PC-3 (cell line): Measurements from ENCODE around the gene SLC6A20. TPM values are rescaled to one million over a fixed set of nuclear protein-coding genes. Genes with fewer than 3 reads are reported as not detected.

Experiments used
- ATAC-seq: fragments of 200-7000 bp; cut with Tn5 transposase; 2 replicates; pipeline ENCODE4 v1.9.1; 2020; ENCODE audit warnings: mild to moderate bottlenecking, moderate library complexity
- BruUV-seq: library from RNA; stranded (reverse); fragments of 400-500 nt; replicated peaks from 2 replicates; lab custom pipeline; 2021; lab: Mats Ljungman, UMichigan
- CTCF ChIA-PET: fragments of 300-600 bp; sonication (Branson Sonifier 250); formaldehyde crosslinking; loops from one replicate; lab custom pipeline; 2022; ENCODE audit warnings: antibody characterized with exemption; lab: Charles Lee
- POLR2A ChIA-PET: fragments of 300-600 bp; sonication (Branson Sonifier 250); formaldehyde crosslinking; loops from one replicate; lab custom pipeline; 2022; ENCODE audit warnings: antibody characterized with exemption; ENCODE audit not compliant: unreplicated experiment; lab: Charles Lee
- DNase-seq: peaks from one replicate; pipeline ENCODE4 v3.0.0-alpha.2; 2015
- H2AFZ ChIP-seq: fragments of 300-600 bp; sonication (generic); 2 replicates; pipeline ENCODE4 v1.6.0; 2016; ENCODE audit warnings: antibody characterized with exemption, low read length
- H3F3A ChIP-seq: fragments of 300-600 bp; sonication (generic); one replicate; pipeline ENCODE4 v1.6.0; 2017; ENCODE audit warnings: antibody characterized with exemption, low read length, control low read depth, mild to moderate bottlenecking; ENCODE audit not compliant: unreplicated experiment
- H3K27ac ChIP-seq: fragments of 300-600 bp; sonication (generic); 2 replicates; pipeline ENCODE4 v1.5.1; 2016; ENCODE audit warnings: mild to moderate bottlenecking, low read length
- H3K27me3 ChIP-seq: fragments of 300-600 bp; sonication (generic); 2 replicates; pipeline ENCODE4 v1.6.1; 2016; ENCODE audit warnings: low read length, mixed read lengths
- H3K36me3 ChIP-seq: fragments of 300-600 bp; sonication (generic); 2 replicates; pipeline ENCODE4 v1.6.1; 2016; ENCODE audit warnings: low read depth, mixed run types, low read length, mixed read lengths
- H3K4me1 ChIP-seq: fragments of 300-600 bp; sonication (generic); 2 replicates; pipeline ENCODE4 v1.5.1; 2016; ENCODE audit warnings: low read length; ENCODE audit not compliant: insufficient read depth
- H3K4me2 ChIP-seq: fragments of 300-600 bp; sonication (generic); 2 replicates; pipeline ENCODE4 v1.6.0; 2016; ENCODE audit warnings: low read length
- H3K4me3 ChIP-seq: fragments of 300-600 bp; sonication (generic); 2 replicates; pipeline ENCODE4 v1.5.1; 2016; ENCODE audit warnings: mild to moderate bottlenecking, low read length, mixed read lengths
- H3K79me2 ChIP-seq: fragments of 300-600 bp; sonication (generic); 2 replicates; pipeline ENCODE4 v1.6.1; 2017; ENCODE audit warnings: low read length, mixed read lengths
- H3K9ac ChIP-seq: fragments of 300-600 bp; sonication (generic); 2 replicates; pipeline ENCODE4 v1.6.0; 2016; ENCODE audit warnings: mild to moderate bottlenecking, low read length
- H3K9me2 ChIP-seq: fragments of 300-600 bp; sonication (generic); replicated peaks from 2 replicates; pipeline ENCODE4 v1.6.1; 2016; ENCODE audit warnings: mixed run types, low read length, mixed read lengths
- H3K9me3 ChIP-seq: fragments of 300-600 bp; sonication (generic); 2 replicates; pipeline ENCODE4 v1.6.1; 2016; ENCODE audit warnings: low read length, mixed read lengths
- H4K20me1 ChIP-seq: fragments of 300-600 bp; sonication (generic); 2 replicates; pipeline ENCODE4 v1.6.1; 2016; ENCODE audit warnings: low read length, mixed read lengths
- EZH2 ChIP-seq: fragments of 300-600 bp; sonication (generic); IDR thresholded peaks from one replicate; pipeline ENCODE4 v1.6.1; 2017; ENCODE audit warnings: antibody characterized with exemption, mild to moderate bottlenecking, low read length; ENCODE audit not compliant: unreplicated experiment
- EZH2phosphoT487 ChIP-seq: fragments of 300-600 bp; sonication (generic); IDR thresholded peaks from 2 replicates; pipeline ENCODE4 v1.6.1; 2018; ENCODE audit warnings: mild to moderate bottlenecking, antibody characterized with exemption, low read length, borderline replicate concordance
- intact Hi-C: fragments of 100-400 bp; cut with micrococcal nuclease; formaldehyde crosslinking; loops from 2 replicates; pipeline ENCODE4 v1.9.0; 2023
- total RNA-seq: library from RNA; depleted of rRNA; stranded (reverse); fragments of >200 nt; gene quantifications from 2 replicates; pipeline ENCODE4 v1.2.3, GENCODE V29; 2014
- TF ChIP-seq, protein P1 (sequence below): fragments of 300-600 bp; sonication (generic); conservative IDR thresholded peaks from 2 replicates; pipeline ENCODE4 v1.5.1; 2017; ENCODE audit warnings: antibody characterized with exemption, low read depth, mild to moderate bottlenecking, low read length

The SLC6A20 gene
- total RNA-seq, 1 experiment from 2014 or later: not detected

DNA sequence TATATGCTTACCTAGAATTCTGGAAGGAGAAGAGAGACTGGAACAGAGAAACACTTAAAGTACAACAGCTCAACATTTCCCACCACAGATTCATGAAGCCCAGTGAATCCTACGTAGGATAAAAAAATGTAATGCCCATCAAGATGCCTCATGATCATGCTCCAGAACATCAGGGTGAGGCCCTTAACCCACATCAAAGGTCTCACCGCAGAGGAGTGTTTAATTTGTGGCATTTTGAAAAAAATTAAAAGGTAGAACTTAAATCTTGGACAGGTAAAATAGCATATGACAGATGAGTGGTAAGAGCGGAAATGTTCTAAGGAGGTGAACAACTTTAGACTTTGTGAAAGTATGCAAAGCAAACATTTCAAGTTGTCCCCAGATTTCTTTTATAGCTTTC is 9.7 kb upstream of the SLC6A20 start:
- H3K36me3 ChIP-seq: no peaks in the 10 kb centered on the region
- no peaks in the 10 kb centered on the region for H3F3A ChIP-seq
- H4K20me1 ChIP-seq: no peaks in the 10 kb centered on the region
- no peaks in the 10 kb centered on the region for H3K27me3 ChIP-seq
- no peak for TF ChIP-seq EZH2
- TF ChIP-seq, protein P1, sequence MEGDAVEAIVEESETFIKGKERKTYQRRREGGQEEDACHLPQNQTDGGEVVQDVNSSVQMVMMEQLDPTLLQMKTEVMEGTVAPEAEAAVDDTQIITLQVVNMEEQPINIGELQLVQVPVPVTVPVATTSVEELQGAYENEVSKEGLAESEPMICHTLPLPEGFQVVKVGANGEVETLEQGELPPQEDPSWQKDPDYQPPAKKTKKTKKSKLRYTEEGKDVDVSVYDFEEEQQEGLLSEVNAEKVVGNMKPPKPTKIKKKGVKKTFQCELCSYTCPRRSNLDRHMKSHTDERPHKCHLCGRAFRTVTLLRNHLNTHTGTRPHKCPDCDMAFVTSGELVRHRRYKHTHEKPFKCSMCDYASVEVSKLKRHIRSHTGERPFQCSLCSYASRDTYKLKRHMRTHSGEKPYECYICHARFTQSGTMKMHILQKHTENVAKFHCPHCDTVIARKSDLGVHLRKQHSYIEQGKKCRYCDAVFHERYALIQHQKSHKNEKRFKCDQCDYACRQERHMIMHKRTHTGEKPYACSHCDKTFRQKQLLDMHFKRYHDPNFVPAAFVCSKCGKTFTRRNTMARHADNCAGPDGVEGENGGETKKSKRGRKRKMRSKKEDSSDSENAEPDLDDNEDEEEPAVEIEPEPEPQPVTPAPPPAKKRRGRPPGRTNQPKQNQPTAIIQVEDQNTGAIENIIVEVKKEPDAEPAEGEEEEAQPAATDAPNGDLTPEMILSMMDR: no peak
- TF ChIP-seq EZH2phosphoT487: no peak
- no peaks in the 10 kb centered on the region for H3K4me1 ChIP-seq
- no peak overlapping the region for H3K4me2 ChIP-seq
- H3K9ac ChIP-seq: no peak overlapping the region
- no peaks in the 10 kb centered on the region for H3K79me2 ChIP-seq
- no TSS peak for BruUV-seq
- intact Hi-C loops: no loop called here
- no peak overlapping the region for H3K27ac ChIP-seq
- H3K9me2 ChIP-seq: no peaks in the 10 kb centered on the region
- no peak overlapping the region for H3K4me3 ChIP-seq
- CTCF ChIA-PET: no interaction called here
- no peak overlapping the region for H2AFZ ChIP-seq
- H3K9me3 ChIP-seq: no peaks in the 10 kb centered on the region
- ATAC-seq (no peak), DNase-seq (no peak)
- POLR2A ChIA-PET: interaction anchor here (0.6 kb wide), 1 partner anchor 36 kb away, joined by 7 read pairs; no protein-coding TSS in a partner anchor

DNA sequence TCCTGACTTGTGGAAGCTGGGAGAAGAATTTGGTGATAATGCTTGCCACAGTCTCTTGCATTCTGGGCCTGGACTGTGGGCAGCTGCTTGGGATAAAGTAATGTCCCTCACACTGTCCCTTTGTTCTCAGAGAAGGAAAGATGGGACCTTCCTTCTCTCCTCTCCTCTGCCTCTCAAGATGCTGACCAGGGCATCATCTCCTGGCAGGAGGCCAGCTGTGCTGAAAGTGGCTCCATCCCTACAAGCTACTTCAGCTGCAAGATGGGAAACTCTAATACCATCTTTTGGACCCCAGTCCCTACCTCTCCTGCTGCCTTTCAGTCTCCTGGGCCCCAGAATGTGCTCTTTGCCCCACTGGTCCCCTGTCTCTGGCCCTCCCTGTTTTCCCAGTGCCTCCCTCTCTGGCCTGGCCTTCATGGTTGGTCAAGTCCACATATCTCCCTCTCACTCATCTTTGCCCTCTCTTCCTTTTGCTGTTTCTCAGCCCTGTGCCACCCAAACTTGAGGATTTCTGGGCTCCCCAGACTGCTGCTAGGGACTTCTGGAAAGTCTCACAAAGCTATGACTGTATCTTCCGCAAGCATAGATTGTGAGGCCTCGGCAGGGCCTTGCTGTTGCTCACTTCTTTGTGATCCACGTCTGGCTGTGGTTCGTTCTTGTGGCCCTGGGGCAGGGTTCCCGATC is 7.1 kb upstream of the SLC6A20 start:
- Histone ChIP-seq H4K20me1 (no peaks in the 10 kb centered on the region), H3K27me3 (no peaks in the 10 kb centered on the region), H2AFZ (no peak overlapping the region), H3K79me2 (no peaks in the 10 kb centered on the region), H3K4me2 (no peak overlapping the region), H3K9me3 (no peaks in the 10 kb centered on the region), H3K36me3 (no peaks in the 10 kb centered on the region), H3K9ac (no peak overlapping the region), H3K9me2 (no peaks in the 10 kb centered on the region), H3K27ac (no peak overlapping the region), H3K4me1 (no peaks in the 10 kb centered on the region), H3F3A (no peaks in the 10 kb centered on the region), H3K4me3 (no peak overlapping the region)
- intact Hi-C loops: no loop called here
- no peak for TF ChIP-seq EZH2
- TF ChIP-seq EZH2phosphoT487: no peak
- TF ChIP-seq, protein P1: no peak
- ChIA-PET CTCF (no interaction called here), POLR2A (no interaction called here)
- no peak for ATAC-seq
- no peak for DNase-seq
- no TSS peak for BruUV-seq

DNA sequence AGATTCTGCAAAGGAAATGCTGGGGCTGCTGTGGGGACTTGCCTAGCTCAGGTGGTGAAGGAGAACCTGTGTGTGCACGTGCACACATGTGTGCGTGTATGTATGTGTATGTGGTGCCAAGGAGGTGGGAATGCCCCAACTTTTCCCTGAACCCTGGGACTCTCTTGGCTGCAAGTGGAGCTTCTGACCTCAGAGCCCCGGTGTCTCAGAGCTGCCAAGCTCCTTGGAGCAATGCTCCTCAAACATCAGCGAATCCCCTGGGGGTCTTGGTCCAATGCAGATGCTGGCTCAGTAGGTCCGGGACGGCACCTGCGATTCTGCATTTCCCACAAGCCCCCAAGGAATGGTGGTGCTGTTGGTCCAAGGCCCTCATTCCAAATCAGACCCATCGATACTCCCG is 5.8 kb upstream of the SLC6A20 start:
- no peak for ATAC-seq
- no peaks in the 10 kb centered on the region for H3K9me2 ChIP-seq
- ChIA-PET POLR2A (no interaction called here), CTCF (no interaction called here)
- intact Hi-C loops: no loop called here
- H4K20me1 ChIP-seq: no peaks in the 10 kb centered on the region
- no peak overlapping the region for H3K4me3 ChIP-seq
- DNase-seq: no peak
- H3K4me1 ChIP-seq: no peaks in the 10 kb centered on the region
- no peak for TF ChIP-seq EZH2phosphoT487
- no peaks in the 10 kb centered on the region for H3K36me3 ChIP-seq
- no peaks in the 10 kb centered on the region for H3K79me2 ChIP-seq
- H3K27me3 ChIP-seq: no peaks in the 10 kb centered on the region
- no TSS peak for BruUV-seq
- no peak overlapping the region for H2AFZ ChIP-seq
- H3K4me2 ChIP-seq: no peak overlapping the region
- H3K9me3 ChIP-seq: no peaks in the 10 kb centered on the region
- H3F3A ChIP-seq: no peaks in the 10 kb centered on the region
- H3K27ac ChIP-seq: no peak overlapping the region
- no peak overlapping the region for H3K9ac ChIP-seq
